HG03520 (cell line): ENCODE measurements around the gene ADCY3.
"Not testable (repeated sequence)": the region's sequence is repeated elsewhere in the genome, so short reads cannot be mapped to it uniquely, and the experiment has no call there.

Experiments
- ATAC-seq: cut with Tn5 transposase; IDR thresholded peaks from one replicate; pipeline ENCODE4 v1.9.1; 2021; ENCODE audit warnings: mild to moderate bottlenecking, moderate library complexity; ENCODE audit not compliant: unreplicated experiment

ADCY3 gene

DNA sequence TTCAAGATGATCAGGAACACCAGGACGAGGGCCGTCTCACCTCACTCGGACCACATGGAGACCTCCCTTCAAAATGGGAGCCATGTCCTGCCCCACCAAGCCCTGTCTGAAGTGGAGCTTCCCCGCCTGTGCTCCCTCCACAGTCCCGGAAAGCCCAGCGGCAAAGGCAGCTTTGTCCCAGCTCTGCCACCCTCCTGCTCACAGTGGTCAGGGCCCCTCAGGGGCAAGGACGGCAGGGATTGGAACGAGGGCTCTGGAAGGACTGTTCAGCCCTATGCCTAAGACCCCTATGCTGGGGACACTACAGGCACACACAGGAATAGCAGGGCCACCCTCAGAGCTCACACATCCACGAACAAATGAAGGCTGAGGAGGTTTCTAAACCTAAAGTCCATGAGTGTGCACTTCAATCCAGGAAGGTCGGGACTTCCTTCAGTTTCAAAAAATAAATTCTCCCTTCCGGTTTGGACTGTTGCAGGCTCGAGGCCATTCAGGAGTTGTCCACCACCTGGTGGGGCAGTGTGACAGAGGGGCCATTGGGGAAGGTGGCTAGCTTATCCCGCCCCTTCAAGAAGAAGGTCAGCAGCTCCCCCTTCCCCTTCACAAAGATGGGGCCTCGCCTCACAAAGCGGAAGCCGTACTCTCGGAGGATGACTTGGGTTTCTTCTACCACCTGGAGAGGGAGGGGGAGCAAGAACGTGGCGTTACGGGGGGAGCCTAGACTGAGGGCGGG is 100.4 kb downstream of the ADCY3 start:
- ATAC-seq, result no peak

DNA sequence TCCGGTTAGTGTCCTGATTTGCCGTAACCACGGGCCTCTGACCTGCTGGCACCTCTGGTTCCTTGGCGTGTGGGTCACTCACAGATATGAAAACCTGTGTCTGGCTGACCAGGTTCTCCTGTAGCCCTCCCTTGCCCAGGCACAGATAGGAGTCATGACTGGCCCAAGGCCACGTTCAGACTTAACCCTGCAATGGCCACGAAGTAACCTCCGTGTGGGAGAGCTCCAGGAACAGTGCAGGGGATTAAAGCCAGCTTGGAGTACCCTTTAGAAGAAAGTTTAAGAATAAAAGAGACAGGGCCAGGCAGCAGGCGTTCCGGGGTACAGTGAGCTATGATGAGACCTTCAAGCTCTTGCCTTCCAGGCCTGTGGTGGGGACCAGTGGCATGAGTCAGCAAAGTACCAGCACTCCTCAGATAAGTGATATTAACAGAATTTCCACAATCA is 101.3 kb downstream of the ADCY3 start:
- no peak for ATAC-seq

DNA sequence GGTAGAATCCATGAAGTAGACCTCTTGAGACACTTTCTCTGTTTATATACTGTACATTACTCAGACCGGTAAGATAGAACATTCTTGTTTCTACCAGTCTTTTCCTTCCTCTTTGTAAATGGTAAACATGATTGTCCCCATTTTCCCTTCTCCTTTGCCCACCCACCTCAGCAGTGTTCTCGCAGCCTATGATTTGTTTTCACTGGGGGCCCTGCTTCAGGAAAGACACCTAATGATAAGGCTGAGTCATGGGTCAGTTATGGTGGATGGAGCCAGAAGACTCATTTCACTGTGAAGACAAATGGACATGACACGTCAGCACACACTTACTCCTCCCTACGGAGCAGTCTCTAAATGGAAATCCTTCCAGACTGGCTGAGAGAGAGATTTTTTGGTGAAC is 103.2 kb downstream of the ADCY3 start:
- no peak for ATAC-seq

DNA sequence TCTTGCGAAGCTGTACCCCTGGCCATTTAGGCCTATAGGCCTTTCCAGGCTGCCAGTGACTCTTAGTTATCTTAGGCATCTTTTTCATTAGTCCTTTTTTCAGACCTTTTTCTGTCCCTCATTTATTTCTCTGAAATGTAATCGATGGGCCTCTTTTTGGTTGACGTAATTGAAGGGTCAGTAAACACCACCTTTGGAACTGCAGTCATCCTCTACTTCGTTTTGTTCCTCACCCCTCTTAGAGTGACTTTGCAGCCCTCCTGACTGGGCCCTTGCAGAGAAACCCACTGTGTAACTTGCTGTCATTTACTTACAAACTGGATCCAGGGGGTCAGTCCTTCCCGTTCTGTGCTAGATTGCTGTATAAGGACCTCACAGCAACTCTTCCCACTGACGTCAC is 103.6 kb downstream of the ADCY3 start:
- no peak for ATAC-seq

- ATAC-seq, result no peak
These were observed 104.9 kb downstream of the ADCY3 start for GRCh38 chr2:24815171-24815570.

DNA sequence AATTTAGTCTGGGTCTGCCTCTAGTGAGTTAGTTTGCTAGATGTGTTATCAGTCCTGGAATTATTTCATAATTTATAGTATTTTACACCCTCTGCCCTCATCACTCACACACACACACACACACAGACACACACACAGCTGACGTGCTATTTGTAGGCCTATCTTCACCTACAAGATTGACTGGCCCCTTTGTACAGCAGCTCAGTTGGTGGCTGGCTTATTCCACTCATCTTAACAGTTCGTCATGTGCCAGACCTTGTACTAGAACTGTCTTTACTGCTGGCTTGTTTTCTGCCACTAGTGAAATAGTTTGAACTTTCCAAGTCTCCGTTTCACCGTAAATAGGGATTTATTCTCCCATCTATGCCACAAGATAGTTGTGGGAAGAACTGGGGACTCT is 105.5 kb downstream of the ADCY3 start:
- no peak for ATAC-seq

DNA sequence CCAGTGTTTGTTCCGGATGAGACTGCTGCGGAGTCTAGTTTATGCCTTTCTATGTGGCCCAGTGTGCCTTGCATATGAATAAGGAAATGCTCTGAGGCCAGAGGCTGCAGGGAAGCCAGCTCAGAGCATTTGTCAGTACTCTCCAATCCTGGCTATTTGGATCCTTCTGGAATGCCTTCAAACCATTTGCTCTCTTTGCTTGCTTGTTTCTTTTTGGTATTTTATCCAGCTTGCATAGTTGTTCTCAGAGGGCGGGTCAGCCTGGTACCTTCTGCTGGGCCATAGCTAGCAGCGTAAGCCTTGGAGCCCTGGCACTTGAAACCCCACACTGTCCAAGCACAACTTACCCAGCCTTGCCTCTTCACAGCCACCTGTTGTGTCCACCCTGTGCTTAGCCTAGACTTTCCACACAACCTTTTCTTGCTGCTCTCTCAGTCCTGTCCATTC is 106.3 kb downstream of the ADCY3 start:
- no peak for ATAC-seq

GRCh38 chr2:24809316-24810007 is 110.6 kb downstream of the ADCY3 start:
- no peak for ATAC-seq

DNA sequence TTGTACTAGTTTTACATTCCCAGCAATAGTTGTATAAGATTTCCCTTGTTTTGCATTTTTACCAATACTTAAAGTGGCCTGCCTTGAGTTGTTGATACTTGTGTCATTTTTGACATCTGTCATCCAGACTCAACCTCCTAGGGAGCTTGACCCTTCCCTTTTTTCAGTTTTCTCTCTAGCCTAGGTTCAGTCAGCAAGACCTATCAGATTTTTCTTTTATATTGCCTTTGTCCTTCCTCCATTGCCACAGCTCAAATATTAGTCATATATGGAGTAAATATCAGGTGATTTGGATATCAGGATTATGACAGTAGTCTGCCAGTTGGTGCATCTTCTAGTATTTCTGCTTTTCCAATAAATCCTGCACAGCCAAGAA is 113.4 kb downstream of the ADCY3 start:
- no peak for ATAC-seq

DNA sequence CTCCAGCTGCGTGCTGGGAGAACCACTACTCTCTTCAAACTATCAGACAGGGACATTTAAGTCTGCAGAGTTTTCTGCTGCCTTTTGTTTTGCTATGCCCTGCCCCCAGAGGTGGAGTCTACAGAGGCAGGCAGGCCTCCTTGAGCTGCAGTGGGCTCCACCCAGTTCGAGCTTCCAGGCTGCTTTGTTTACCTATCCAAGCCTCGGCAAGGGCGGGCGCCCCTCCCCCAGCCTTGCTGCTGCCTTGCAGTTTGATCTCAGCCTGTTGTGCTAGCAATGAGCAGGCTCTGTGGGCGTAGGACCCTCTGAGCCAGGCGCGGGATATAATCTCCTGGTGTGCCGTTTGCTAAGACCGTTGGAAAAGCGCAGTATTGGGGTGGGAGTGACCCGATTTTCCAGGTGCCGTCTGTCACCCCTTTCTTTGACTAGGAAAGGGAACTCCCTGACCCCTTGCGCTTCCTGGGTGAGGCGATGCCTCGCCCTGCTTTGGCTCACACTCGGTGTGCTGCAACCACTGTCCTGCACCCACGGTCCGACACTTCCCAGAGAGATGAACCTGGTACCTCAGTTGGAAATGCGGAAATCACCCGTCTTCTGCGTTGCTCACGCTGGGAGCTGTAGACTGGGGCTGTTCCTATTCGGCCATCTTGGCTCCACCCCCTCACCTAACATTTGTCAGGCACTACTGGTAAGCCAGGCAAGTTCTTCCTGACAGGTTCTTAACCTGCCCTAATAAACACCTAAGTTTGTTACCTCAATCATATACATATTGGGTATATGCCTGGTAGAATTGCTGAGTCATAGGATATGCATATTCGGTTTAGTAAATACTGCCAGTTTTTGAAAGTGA is 114.0 kb downstream of the ADCY3 start:
- not testable (repeated sequence) for ATAC-seq

- not testable (repeated sequence) for ATAC-seq
These were observed 119.5 kb downstream of the ADCY3 start for GRCh38 chr2:24800487-24800886.

DNA sequence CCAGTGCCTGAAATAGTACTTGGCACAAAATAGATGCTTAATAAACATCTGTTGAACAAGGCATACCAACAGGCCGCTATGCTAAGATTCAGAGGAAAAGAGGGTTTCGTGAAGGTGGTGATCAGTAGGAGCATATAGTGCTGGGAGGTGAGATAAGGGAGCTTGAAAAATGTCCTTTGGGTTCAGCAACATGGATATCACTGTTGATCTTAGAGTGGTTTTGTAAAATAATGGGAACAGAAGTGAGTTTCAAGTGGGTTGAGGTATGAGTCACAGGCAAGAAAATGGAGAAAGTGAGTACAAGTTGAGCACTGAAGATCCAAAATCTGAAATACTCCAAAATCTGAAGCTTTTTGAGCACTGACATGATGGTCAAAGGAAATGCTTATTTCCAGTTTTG is 122.4 kb downstream of the ADCY3 start:
- ATAC-seq, result no peak

- peak; percentile 1 for ATAC-seq
These were observed 126.1 kb downstream of the ADCY3 start for GRCh38 chr2:24793761-24794435.

GRCh38 chr2:24792874-24793760 is 126.9 kb downstream of the ADCY3 start, which contains the start of the genes CENPO and PTRHD1:
Gene CENPO, plus strand, starts transcription at chr2:24793425. Its CDS starts 495 bp downstream, at chr2:24793920.
Gene PTRHD1, minus strand, starts transcription at chr2:24793391. Its CDS starts 14 bp downstream, at chr2:24793377.
- ATAC-seq, result peak; percentile 87

DNA sequence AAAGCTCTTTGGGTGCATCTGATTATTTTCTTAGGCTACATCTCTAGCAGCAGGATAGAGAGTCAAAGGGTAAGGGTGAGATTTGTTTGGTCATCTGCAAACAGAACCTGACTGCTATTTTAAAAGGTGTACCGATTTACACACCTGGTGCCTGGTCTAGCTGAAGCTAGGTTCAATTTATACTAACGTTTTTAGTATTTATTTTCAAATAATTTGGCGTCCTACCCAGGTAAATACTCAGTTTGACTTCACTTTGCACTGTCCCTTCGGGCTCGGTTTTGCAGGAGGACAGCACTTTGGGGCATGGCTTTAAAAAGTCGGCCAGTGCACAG is 127.5 kb downstream of the ADCY3 start:
- no peak for ATAC-seq

- ATAC-seq, result no peak
These were observed 128.6 kb downstream of the ADCY3 start for GRCh38 chr2:24791452-24791851.

DNA sequence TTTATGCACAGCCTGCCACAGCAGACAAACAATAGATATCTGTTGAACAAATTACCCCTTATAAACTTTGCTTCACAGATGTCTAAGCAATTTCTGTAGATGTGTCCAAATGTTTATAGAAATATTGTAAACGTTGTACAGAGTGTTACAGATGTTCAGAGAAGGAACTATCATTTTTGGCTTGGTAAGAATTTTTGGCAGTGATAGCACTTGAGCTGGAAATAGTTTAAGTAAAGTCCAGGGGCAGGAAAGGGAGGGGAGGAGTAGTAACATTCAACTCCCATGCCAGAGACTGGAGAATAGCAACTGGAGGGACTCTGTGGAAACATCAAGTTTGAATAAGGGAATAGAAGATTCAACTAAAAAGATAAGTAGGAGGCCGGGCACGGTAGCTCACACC is 131.2 kb downstream of the ADCY3 start:
- no peak for ATAC-seq

DNA sequence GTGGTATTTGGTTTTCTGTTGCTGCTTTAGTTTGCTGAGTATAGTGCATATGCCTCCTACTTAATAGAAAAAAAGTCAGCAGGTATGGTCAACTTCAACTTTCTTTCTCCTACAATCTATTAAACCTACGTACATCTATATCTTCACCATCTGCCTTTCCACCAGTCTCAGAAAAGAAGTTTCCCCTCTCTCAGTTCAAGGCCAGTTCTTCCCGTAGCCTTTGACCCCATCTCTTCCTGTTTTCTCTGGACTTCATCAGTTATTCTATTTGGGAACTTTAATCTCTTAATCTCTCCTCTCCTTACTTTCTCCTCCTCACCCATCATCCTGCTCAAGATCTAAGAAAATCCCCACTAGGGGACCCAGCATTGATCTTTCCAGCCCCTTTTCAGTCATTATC is 132.5 kb downstream of the ADCY3 start:
- ATAC-seq, result no peak

- peak; percentile 51 for ATAC-seq
These were observed 134.2 kb downstream of the ADCY3 start for GRCh38 chr2:24785671-24786321.
